HG02623 (cell line): ENCODE data around the gene SCP2.

Experiments
- ATAC-seq: cut with Tn5 transposase; IDR thresholded peaks from one replicate; pipeline ENCODE4 v1.9.1; 2021; ENCODE audit warnings: moderate library complexity; ENCODE audit not compliant: unreplicated experiment

Gene SCP2

DNA sequence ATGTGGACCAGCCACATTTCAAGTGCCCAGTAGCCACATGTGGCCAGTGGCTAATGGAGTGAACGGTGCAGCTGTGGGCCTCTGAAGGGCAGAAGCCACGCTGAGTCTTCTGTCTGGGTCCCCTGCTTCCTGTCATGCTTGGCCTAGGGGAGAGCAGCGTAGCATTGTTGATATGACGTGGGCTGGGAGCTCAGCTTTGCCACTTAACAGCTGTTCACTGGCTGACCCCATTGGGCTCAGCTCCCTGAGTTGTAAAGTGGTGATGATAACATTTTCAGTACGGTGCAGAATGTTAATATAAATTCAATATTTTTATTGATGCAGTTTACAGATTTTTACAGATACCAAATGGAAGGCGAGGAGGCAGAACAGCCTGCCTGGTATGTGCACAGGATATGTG lies 139.4 kb downstream of the SCP2 start:
- no peak for ATAC-seq

- ATAC-seq: no peak
These were observed 140.0 kb downstream of the SCP2 start for GRCh38 chr1:53066891-53067738.

DNA sequence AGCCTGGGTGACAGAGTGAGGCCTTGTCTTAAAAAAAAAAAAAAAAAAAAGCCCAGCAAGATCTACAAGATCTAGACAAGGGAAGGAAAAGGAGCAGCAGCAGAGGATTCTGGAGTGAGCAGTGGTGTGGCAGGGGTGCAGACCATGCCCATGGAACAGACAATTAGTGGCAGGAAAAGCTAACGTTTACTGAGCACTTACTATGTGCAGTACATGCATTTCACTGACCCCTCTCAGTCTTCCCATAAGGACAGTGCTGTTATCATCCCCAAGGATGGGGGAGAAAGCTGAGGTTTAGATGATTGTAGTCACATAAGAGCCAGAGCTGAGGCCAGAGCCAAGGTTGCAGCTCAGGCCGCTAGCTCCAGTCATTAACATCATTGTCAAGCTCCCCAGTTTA lies 140.8 kb downstream of the SCP2 start:
- no peak for ATAC-seq

DNA sequence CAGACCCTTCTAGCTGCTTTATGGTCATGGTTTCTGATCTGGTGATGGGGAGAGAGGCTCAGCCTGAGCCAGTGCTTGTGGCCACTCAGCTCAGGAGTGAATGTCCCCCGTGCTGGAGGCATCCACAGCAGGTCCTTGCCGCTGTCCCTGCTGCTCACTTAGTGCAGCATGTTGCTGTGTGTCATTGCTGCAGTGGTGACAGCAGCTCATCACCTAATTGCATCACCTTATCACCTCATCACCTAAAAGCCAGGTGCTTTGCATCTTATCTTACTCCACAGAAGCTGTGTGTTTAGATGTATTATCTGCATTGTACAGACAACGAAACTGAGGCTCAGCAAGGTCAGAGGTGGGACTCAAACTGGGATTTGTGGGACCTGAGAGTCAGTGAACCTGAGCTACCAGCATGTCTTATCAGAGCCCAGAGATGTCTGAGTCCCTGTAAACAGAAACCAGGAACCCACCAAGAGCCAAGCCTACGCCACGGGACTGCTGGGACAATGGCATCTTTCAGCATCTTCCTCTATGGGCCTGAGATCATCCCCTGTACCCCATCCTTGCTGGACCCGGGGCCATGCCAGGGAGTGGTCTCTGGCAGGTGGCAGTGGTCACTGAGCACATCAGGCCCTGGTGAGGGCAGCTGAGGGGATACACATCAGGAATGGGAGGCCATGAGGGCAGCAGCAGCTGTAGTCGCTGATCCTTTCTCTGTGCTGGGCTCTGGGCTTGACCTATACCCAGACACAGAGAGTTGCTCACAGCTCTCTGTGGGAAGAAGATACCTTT lies 141.4 kb downstream of the SCP2 start:
- no peak for ATAC-seq

DNA sequence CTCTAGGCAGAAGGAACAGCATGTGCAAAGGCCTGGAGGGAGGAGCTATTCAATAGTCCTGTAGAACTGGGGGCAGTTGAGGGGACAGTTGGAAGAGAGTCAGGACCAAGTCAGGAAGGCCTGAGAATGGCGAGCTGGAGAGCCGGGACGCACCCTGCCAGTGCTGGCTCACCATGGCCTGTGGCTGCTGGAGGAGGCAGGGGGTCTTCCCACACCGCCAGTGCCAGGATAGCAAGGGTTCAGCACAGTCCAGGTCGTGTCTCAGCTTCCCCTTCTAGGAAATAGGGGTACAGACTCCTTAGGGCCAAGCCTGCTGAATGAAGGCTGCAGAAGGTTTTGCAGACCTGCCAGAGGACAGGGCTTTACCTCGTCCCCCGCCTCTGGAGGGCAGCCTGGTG lies 142.2 kb downstream of the SCP2 start:
- ATAC-seq: no peak

DNA sequence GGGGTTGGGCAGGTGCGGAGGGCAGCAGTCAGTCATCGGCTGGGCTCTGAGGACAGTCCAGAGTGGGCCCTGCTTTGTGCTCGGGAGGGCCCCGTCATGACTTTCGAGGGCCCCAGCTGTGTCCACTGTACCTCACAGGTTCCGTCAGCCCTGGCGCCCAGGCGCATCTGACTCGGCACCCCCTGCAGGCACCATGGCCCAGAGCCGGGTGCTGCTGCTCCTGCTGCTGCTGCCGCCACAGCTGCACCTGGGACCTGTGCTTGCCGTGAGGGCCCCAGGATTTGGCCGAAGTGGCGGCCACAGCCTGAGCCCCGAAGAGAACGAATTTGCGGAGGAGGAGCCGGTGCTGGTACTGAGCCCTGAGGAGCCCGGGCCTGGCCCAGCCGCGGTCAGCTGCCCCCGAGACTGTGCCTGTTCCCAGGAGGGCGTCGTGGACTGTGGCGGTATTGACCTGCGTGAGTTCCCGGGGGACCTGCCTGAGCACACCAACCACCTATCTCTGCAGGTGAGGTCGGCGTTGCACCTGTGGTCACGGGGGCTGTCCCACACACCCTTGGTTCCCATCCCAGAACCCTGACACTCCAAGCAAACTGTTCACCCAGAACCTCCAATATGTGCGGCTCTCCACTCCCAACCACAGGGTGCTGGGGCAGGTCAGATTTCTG lies 142.7 kb downstream of the SCP2 start:
- ATAC-seq: no peak

DNA sequence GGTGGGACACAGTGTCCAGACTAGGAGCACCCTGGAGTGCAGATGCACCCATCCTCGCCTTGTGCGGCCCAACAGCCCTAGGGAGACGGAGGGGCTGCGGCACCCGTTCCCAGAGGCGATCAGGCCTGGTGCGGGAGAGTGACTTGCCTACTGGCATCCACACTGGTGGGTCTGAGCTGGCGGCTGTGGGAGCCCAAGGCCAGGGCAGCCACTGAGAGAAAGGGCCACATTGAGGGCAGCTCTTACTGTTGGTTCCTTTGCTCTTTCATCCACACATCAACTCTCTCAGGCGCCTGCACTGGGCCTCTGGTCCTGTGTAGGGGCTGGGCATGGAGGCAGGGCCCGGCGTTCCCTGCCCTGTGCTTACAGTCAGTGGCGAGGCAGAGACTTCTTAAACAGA lies 143.5 kb downstream of the SCP2 start:
- ATAC-seq: no peak

DNA sequence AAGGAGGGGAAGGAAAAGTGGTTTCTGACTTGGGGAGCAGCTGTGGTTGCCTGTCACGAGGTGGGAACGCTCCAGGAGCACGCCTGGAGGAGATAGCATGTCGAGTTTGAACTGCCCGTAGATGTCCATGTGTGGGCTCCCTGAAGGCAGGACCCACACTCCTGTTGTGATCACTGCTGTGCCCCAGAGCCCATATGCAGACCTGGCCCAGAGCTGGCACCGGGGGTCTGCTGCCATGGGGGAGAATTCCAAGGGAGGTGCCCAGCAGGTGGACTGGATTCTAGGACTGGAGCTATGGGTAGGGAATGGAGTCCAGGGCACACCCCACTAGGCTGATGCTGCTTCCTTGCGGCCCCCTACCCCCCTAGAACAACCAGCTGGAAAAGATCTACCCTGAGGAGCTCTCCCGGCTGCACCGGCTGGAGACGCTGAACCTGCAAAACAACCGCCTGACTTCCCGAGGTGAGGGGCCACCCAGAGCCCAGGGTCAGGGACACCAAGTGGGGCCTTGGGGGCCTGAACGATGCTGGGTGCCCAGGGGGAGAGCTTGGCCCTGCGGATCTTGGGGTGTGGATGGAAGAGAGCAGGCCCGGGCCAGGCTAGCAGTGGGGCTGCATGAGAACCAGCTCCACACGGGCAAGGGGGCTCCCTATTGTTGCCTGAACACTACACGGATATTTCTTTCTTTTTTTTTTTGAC lies 144.2 kb downstream of the SCP2 start:
- ATAC-seq: no peak

DNA sequence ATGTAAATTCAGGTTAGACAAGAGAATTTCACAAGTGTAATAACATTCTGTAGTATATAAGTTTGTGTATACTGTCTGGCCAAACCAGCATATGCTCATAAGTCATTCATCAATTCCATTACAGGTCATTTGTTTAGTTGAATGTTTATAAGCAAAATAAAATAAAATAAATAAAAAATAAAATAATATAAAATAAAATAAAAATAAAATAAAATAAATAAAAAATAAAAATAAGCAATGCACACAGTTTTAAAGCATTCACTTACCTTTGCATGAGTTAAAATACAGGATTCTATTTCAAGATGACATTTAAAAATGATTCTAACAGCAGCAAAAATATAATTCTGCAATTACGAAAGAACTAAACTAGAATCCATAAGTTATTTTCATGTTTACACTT lies 144.8 kb downstream of the SCP2 start:
- no peak for ATAC-seq

DNA sequence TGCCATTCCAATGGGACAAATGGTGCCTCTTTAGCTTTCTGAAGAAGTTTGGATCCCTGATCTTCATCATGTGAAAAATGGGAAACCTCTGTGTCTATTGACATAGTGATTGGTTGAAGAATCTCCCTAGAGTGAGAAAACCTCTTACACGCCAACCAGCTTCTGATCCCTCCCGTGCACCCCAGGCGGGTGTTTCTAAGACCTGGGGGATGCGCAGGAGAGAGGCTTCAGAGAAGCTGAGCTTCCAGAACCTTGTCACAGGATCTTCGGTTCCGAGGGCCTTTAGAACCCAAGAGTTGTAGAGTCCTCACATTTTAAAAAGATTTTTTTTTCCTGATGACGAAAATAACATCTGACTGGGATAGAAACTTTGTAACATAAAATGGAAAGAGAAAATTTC lies 146.2 kb downstream of the SCP2 start:
- no peak for ATAC-seq

DNA sequence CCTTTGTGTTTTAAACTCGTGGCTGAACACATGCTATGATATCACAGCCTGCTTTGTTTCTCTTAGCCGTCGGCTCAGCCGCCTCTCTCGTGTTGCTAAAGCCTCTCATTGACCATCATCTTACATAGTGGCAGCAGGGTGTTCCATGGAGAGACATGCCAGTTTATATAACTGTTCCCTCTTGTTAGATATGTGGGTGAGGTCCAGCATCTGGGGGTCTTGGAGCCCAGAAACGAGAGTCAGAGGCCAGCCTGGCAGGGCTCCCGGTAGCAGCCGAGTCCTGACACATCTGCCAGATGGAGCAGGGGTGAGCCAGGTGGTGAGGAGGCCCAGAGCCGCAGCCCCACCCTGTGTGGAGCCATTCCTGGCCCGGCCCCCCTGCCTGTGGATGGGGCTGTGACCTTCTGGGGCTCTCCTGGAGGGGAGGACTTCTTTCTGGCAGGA lies 146.8 kb downstream of the SCP2 start:
- ATAC-seq: no peak

DNA sequence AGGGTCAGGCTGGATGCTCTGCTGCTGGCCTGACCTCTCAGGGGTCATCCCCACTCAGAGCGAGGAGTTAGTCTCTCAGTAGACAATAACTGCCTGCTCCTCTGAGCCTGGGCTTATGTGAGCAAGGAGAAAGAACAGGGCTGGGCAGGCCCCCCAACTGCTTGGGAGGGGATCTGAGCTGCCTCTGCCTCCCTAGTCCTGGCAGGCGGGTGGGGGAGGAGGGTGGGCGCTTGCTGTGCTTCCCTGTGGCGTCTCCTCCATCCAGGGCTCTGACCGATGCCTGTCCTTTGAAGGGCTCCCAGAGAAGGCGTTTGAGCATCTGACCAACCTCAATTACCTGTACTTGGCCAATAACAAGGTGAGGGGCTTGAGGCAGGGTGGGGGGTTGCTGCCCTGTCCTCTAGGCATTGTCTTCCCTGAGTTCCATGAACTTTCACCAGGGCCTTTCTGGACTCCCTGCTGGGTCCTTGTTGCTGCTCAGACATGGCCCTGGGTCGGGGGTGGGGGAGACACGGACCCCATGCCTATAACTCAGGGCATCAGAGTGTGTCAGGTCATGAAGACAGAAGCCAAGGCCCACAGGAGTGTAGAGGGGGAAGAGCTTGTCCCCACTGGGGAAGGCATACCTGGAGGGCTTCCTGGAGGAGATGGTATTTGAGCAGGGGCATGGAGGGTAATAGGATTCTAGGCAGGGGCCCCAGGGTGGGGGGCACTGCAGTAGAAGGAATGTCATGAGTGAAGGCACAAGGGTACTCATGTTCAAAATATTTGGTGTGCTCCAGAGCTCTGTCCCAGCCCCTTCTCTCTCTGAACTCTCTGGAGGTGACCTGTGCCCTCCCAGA lies 147.5 kb downstream of the SCP2 start:
- ATAC-seq: no peak

DNA sequence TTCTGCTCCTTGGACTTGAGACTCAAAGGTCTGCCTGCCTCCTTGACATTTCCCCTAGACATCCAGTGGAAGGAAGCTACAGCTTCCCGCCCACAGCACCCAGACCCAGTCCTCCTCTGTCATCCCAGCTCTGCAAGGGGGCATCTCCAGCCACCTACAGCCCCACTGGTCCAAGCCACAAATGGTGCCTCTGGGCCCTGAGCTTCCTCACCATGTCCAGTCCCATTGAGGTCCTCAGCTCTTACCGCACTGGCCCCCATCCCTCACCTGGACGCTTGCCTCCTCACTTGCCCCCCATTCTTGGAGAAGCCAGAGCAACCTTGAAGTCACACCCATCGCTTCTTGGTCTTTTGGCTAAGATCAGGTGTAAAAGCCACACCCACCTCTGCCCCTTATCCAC lies 148.1 kb downstream of the SCP2 start:
- ATAC-seq: no peak

- no peak for ATAC-seq
These were observed 148.7 kb downstream of the SCP2 start for GRCh38 chr1:53075761-53076163.

DNA sequence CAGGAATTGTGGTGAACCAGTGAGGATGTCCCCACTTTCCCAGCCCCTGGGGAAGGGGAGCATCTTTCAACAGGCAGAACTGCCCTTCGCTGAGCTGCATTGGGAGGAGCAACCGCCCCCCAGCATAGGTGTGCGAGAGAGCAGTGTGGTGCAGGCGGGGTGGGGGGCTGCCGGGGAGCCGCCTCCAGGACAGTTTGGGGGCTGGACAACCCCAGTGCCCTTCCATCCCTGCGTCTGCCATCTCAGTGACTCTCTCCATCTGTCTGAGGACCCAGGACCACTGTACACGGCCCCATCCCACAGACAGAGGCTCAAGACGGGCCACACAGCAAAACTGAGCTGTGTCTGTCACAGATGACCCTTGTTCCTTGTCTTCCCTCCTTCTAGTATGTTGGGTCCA lies 149.1 kb downstream of the SCP2 start:
- no peak for ATAC-seq

DNA sequence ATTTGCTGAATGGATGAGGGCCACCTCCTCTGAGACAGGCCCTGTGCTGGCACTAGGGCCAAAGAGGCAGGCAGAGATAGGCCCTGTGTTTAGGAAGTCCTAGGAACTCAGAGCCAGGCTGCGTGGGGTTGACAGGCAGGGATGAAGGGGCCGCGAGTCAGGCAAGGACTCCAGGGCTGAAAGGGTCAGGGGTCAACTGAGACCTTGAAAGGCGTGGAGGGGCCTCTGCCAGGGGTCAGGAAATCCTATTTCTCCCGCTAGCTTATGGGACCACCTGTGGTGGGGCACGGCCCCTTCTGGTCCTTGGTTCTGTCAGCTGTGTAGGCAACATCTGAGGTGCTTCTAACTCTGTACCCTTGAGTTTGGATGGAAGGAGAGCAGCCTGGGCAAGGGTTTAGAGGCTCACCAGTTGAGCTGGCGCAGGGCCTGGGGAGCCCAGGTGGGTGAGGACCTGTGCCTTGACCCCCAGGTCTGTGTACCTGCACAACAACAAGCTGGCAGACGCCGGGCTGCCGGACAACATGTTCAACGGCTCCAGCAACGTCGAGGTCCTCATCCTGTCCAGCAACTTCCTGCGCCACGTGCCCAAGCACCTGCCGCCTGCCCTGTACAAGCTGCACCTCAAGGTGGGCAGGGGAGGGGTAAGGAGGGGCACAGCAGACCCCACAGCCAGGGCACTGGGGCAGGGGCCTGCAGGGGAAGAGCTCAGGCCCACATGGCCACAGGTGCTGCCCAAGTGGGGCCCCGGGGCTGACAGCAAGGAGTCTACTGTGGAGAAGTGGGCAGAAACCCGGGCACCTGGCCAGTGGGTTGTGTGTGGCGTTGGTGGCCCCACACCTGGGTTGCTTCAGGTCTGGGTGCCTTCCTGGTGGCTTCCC lies 149.9 kb downstream of the SCP2 start:
- ATAC-seq: no peak

DNA sequence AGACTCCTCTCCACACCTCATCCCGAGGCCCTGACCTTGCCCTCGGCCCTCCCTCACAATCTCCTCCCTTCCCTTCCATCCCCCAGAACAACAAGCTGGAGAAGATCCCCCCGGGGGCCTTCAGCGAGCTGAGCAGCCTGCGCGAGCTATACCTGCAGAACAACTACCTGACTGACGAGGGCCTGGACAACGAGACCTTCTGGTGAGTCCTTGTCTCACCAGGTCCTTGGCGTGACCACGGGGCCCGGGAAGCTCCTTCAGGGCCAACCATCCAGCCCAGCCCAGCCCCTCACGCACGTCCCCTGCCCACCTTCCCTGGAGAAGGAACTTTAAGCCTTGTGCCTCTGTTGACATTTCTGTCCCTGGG lies 150.5 kb downstream of the SCP2 start:
- ATAC-seq: no peak

DNA sequence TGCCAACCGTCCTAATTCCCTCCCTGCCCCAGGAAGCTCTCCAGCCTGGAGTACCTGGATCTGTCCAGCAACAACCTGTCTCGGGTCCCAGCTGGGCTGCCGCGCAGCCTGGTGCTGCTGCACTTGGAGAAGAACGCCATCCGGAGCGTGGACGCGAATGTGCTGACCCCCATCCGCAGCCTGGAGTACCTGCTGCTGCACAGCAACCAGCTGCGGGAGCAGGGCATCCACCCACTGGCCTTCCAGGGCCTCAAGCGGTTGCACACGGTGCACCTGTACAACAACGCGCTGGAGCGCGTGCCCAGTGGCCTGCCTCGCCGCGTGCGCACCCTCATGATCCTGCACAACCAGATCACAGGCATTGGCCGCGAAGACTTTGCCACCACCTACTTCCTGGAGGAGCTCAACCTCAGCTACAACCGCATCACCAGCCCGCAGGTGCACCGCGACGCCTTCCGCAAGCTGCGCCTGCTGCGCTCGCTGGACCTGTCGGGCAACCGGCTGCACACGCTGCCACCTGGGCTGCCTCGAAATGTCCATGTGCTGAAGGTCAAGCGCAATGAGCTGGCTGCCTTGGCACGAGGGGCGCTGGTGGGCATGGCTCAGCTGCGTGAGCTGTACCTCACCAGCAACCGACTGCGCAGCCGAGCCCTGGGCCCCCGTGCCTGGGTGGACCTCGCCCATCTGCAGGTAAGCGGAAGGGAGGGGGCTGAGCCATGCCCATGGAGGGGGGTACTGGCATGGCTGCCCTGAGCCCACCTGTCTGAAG lies 151.4 kb downstream of the SCP2 start:
- no peak for ATAC-seq

GRCh38 chr1:53079251-53079650 lies 152.2 kb downstream of the SCP2 start:
- ATAC-seq: no peak
